Muscle layer of duodenum (tissue), 2 donors: Measurements from ENCODE around the gene PLAU.

ENCODE experiments used
- H3K27ac ChIP-seq: one replicate; pipeline ENCODE4 v1.7.0; 2013; ENCODE audit warnings: mild to moderate bottlenecking, low read length
- H3K27me3 ChIP-seq: one replicate; pipeline ENCODE4 v1.7.0; 2013; ENCODE audit warnings: low read depth, mild to moderate bottlenecking, control low read depth, low read length
- H3K36me3 ChIP-seq, 2 donors: one replicate each; pipeline ENCODE4 v1.7.0; 2013; ENCODE audit warnings: low read length in 2 of 2, control low read depth in 1 of 2, mild to moderate bottlenecking in 1 of 2; ENCODE audit not compliant: insufficient read depth in 2 of 2, control insufficient read depth in 1 of 2
- H3K4me1 ChIP-seq, 2 donors: one replicate each; pipeline ENCODE4 v1.7.0; 2013; ENCODE audit warnings: low read length in 2 of 2, mild to moderate bottlenecking in 2 of 2, control low read depth in 1 of 2, moderate library complexity in 1 of 2; ENCODE audit not compliant: insufficient read depth in 2 of 2, control insufficient read depth in 1 of 2
- H3K4me3 ChIP-seq, 2 donors: one replicate each; pipeline ENCODE4 v1.7.0; 2013; ENCODE audit warnings: low read length in 2 of 2, low read depth in 1 of 2, mild to moderate bottlenecking in 1 of 2
- H3K9me3 ChIP-seq, 2 donors: one replicate each; pipeline ENCODE4 v1.7.0; 2013; ENCODE audit warnings: low read length in 2 of 2, control low read depth in 1 of 2, mild to moderate bottlenecking in 1 of 2; ENCODE audit not compliant: control insufficient read depth in 1 of 2
- donor health status: healthy.

The PLAU gene

GRCh38 chr10:73877533-73878160, 33.3 kb upstream of the PLAU start:
- Histone ChIP-seq H3K4me3 (no peak overlapping the region), H3K4me1 (peaks cover 6 to 17% of the 10 kb centered on the region in 2 donors), H3K9me3 (no peaks in the 10 kb centered on the region), H3K36me3 (no peaks in the 10 kb centered on the region), H3K27me3 (no peaks in the 10 kb centered on the region), H3K27ac (no peak overlapping the region)

- no peaks in the 10 kb centered on the region for H3K9me3 ChIP-seq
- H3K36me3 ChIP-seq = no peaks in the 10 kb centered on the region
- no peak overlapping the region for H3K4me3 ChIP-seq
- peaks cover 0 to 10% of the 10 kb centered on the region in 2 donors for H3K4me1 ChIP-seq
- H3K27ac ChIP-seq = no peak overlapping the region
- no peaks in the 10 kb centered on the region for H3K27me3 ChIP-seq
Observed at GRCh38 chr10:73878365-73878764, 32.6 kb upstream of the PLAU start.

DNA sequence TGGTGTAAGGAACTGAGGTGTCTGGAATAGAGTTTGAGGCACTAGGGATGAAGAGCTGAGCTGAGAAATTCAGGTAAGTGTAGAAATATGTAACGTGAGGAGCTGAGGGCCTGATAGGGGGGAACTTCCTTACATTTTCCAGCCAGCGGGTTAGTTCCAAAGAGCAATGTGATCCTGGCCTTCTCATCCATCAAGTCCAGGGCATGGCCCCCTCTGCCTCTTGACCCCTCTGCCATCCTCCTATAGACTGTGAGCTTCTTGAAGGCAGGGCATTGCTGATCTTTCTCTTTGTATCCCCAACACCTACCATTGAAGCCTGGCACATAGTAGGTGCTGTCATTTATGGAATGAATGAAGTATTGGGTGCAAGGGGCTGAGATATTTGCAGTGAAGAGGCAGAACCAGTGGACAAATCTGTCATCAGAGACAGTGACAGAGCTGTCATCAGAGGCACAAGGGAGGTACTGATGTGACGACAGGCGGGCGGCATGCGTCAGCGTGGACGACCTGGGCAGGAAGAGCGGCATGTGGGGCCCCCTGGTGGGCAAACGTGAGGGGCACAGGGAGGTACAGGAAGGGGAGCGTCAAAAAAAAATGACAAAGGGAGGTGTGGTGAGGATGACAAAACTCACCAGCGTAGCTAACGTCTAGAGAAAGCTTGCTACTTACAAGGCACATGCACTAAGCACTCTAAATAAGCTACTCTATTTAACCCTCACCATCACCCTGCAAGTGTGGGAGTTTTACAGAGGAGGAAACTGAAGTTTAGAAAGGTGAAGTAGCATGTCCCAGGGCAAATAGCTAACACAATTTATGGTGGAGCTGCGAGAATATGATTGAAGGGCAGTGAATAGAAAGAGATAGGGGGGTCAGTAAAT, 31.4 kb upstream of the PLAU start:
- no peak overlapping the region for H3K27ac ChIP-seq
- H3K9me3 ChIP-seq = no peaks in the 10 kb centered on the region
- H3K4me3 ChIP-seq = no peak overlapping the region
- H3K27me3 ChIP-seq = no peaks in the 10 kb centered on the region
- peaks cover 0 to 9% of the 10 kb centered on the region in 2 donors for H3K4me1 ChIP-seq
- no peaks in the 10 kb centered on the region for H3K36me3 ChIP-seq

- Histone ChIP-seq H3K9me3 (no peaks in the 10 kb centered on the region), H3K27me3 (no peaks in the 10 kb centered on the region), H3K27ac (no peak overlapping the region), H3K36me3 (no peaks in the 10 kb centered on the region), H3K4me1 (peaks cover 4% of the 10 kb centered on the region in 2 donors), H3K4me3 (no peak overlapping the region)
Observed at GRCh38 chr10:73881221-73881919, 29.6 kb upstream of the PLAU start.

- Histone ChIP-seq H3K36me3 (no peaks in the 10 kb centered on the region), H3K9me3 (no peaks in the 10 kb centered on the region), H3K4me3 (no peak overlapping the region), H3K27ac (no peak overlapping the region), H3K27me3 (no peaks in the 10 kb centered on the region), H3K4me1 (peaks cover 16 to 29% of the 10 kb centered on the region in 2 donors)
Observed at GRCh38 chr10:73884017-73884416, 26.9 kb upstream of the PLAU start.

- Histone ChIP-seq H3K27ac (peak overlapping the region; percentile 81), H3K27me3 (no peaks in the 10 kb centered on the region), H3K4me1 (peaks cover 16 to 31% of the 10 kb centered on the region in 2 donors), H3K9me3 (no peaks in the 10 kb centered on the region), H3K4me3 (no peak overlapping the region), H3K36me3 (no peaks in the 10 kb centered on the region)
Observed at GRCh38 chr10:73886085-73886529, 24.8 kb upstream of the PLAU start.

DNA sequence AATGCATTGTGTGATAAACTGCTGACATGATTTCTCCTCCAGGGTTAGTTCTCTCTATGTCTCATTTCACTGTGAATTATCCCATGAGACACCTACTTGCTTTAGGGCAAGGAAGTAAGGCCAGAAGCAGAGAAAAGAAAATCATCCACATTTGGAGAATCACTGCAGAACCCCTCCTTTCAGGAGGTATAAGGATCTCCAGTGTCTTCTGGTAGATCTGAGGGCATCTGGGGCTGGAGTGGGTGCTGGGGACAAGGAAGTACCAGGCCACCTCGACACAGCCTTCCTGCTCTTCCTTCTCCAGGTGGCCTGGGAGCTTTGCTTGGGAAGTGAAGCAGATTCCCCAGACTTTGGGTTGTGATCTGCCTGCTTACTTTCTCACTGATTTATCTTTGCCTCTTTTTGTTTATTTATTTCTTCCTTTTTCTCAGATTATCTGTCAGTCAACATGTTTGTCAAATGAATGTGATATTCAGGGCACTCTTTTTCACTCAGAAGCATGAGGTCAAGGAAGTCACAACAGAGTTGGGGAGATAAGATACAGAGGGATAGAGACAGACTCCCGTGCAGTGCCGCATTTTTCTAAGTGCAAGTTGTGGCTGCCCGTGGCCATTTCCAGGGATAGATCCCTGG, 24.2 kb upstream of the PLAU start:
- H3K27ac ChIP-seq = peak overlapping the region; percentile 81
- H3K4me1 ChIP-seq = peaks cover 16 to 31% of the 10 kb centered on the region in 2 donors
- no peaks in the 10 kb centered on the region for H3K27me3 ChIP-seq
- H3K4me3 ChIP-seq = peak overlapping the region in 1 of 2 donors; percentile 29
- no peaks in the 10 kb centered on the region for H3K9me3 ChIP-seq
- no peaks in the 10 kb centered on the region for H3K36me3 ChIP-seq

DNA sequence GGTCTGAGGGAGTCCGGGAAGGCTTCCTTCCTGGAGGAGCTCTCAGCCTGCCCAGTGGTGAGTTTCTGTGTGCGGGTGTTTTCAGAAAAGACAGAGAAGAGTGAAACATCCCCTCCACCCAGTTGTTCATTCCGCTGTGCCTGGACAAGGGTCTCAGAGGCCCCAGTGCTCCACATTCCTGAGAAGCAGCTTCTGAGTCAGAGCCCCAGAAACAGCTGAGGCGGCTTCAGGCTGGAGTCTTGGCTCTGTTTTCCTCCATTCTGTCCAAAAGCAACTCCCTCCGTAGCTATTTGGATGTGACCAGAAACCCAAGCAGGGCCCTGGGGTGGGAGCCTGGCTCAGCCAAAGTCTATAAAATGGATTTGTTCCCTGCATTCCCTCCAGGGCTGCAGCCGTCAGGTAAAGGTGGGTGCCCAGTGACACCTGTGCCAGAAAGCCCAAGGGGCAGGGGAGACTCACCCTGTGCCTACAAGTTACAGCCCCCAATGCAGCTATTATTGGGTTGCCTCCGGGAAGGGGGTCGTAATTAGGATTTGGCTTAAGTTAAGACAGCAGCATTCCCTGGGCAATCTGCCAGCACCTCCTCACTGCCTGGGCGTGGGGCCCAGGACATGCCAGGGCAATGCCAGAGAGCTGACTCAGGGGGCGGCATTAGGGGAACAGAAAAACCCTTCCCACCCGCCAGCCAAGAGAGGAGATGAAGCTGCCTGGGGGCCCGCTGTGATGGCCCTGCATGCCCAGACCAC, 23.5 kb upstream of the PLAU start:
- H3K4me3 ChIP-seq = peak overlapping the region in 1 of 2 donors; percentile 29
- peaks cover 16 to 31% of the 10 kb centered on the region in 2 donors for H3K4me1 ChIP-seq
- H3K9me3 ChIP-seq = no peaks in the 10 kb centered on the region

DNA sequence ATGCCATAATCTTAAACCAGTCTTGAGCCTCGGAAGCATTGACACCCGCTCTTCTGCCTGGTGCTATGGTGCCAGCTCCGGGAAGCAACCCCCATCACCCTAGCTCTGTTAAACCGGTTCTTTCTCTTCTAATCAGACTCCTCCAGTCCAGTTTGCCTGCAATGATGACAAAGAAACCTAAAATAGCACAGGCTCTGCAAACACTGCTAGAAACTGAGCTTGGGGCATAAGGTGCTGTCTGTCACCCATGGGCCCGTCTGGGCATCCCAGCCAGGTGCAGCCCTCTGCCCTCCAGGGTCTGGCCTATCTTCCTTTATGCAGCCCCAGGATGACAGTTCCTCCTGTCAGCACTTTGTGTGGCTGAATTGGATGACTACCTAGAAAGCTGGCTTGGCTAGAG, 22.4 kb upstream of the PLAU start:
- Histone ChIP-seq H3K27me3 (no peaks in the 10 kb centered on the region), H3K36me3 (no peaks in the 10 kb centered on the region), H3K4me3 (no peak overlapping the region), H3K9me3 (no peaks in the 10 kb centered on the region), H3K27ac (peak overlapping the region; percentile 81), H3K4me1 (peaks cover 16 to 31% of the 10 kb centered on the region in 2 donors)

More for the DNA sequence above, 23.5 kb upstream of the PLAU start:
- Histone ChIP-seq H3K27ac (peak overlapping the region; percentile 81), H3K36me3 (no peaks in the 10 kb centered on the region), H3K27me3 (no peaks in the 10 kb centered on the region)

- H3K4me1 ChIP-seq = peaks cover 16 to 31% of the 10 kb centered on the region in 2 donors
- H3K27me3 ChIP-seq = no peaks in the 10 kb centered on the region
- no peaks in the 10 kb centered on the region for H3K36me3 ChIP-seq
- no peak overlapping the region for H3K27ac ChIP-seq
- no peaks in the 10 kb centered on the region for H3K9me3 ChIP-seq
- H3K4me3 ChIP-seq = no peak overlapping the region
Observed at GRCh38 chr10:73889014-73889413, 21.9 kb upstream of the PLAU start.
